ENCODE results near the gene MRPL18.
"Not testable (repeated sequence)": the region's sequence is repeated elsewhere in the genome, so short reads cannot be mapped to it uniquely, and the experiment has no call there.

Gene MRPL18

GRCh38 chr6:159817951-159818739 is 27.9 kb downstream of the MRPL18 start:
- DNase-seq: no peak

- DNase-seq: no peak
Measured at GRCh38 chr6:159819098-159819497, 28.8 kb downstream of the MRPL18 start.

- DNase-seq: no peak
Measured at GRCh38 chr6:159819932-159820640, 29.8 kb downstream of the MRPL18 start.

- no peak for DNase-seq
Measured at GRCh38 chr6:159821122-159821521, 30.9 kb downstream of the MRPL18 start.

- DNase-seq: no peak
Measured at GRCh38 chr6:159821726-159822125, 31.5 kb downstream of the MRPL18 start.

GRCh38 chr6:159823953-159824352 is 33.7 kb downstream of the MRPL18 start:
- no peak for DNase-seq

- not testable (repeated sequence) for DNase-seq
Measured at GRCh38 chr6:159824690-159825089, 34.4 kb downstream of the MRPL18 start.

- DNase-seq: no peak
Measured at GRCh38 chr6:159826004-159826403, 35.7 kb downstream of the MRPL18 start.

- no peak for DNase-seq
Measured at GRCh38 chr6:159826968-159827647, 36.8 kb downstream of the MRPL18 start.

GRCh38 chr6:159828074-159828473 is 37.8 kb downstream of the MRPL18 start:
- DNase-seq: no peak

GRCh38 chr6:159829526-159829925 is 39.3 kb downstream of the MRPL18 start:
- no peak for DNase-seq

GRCh38 chr6:159830501-159831372 is 40.5 kb downstream of the MRPL18 start:
- peak; percentile 55 for DNase-seq

- DNase-seq: no peak
Measured at GRCh38 chr6:159831373-159831679, 41.1 kb downstream of the MRPL18 start.

GRCh38 chr6:159832946-159833345 is 42.7 kb downstream of the MRPL18 start:
- no peak for DNase-seq

- no peak for DNase-seq
Measured at GRCh38 chr6:159833556-159833955, 43.3 kb downstream of the MRPL18 start.

GRCh38 chr6:159833997-159834603 is 43.8 kb downstream of the MRPL18 start:
- no peak for DNase-seq

GRCh38 chr6:159836718-159837490 is 46.6 kb downstream of the MRPL18 start:
- no peak for DNase-seq

GRCh38 chr6:159837511-159837910 is 47.2 kb downstream of the MRPL18 start:
- DNase-seq: no peak

GRCh38 chr6:159838020-159838744 is 47.9 kb downstream of the MRPL18 start:
- DNase-seq: no peak

- no peak for DNase-seq
Measured at GRCh38 chr6:159842035-159842434, 51.8 kb downstream of the MRPL18 start.
